ENCODE results near the gene KLHL34. TPM values are rescaled to one million over a fixed set of nuclear protein-coding genes. Genes with fewer than 3 reads are reported as not detected.

KLHL34 gene
- total and polyA plus RNA-seq, 8 donors, result 0.06 to 0.18 TPM; not detected in 6

DNA sequence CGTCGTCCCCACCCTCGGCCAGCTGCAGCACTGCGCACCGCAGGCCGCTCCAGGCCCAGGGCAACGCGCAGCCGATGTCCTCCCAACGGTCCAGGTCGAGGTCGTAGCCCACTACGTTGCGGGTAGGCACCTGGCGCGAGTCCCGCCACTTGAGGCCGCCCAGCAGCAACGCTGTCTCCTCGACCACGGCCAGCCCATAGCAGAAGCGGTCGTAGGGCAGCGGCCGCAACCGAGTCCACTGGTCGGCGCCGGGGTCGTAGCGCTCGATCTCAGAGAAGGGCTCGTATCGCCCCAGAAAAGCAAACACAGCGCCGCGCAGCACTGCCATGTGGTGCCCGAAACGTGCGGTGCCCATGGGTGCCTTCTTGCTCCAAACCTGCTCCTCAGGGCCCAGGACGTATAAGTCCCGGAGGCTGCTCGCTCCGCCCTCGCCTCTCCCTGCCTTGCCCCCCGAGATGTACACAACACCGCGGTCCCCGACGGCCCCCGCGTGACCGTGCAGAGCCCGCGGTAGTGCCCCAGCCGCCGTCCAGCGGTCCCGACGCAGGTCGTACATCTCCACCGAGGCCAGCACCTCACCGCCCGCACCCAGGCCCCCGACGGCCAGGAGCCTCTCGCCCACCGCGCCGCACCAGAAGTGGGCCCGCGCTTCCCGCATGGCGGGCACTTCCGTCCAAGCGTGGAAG, 2.1 kb downstream of the KLHL34 start:
- TF ChIP-seq, protein P1, sequence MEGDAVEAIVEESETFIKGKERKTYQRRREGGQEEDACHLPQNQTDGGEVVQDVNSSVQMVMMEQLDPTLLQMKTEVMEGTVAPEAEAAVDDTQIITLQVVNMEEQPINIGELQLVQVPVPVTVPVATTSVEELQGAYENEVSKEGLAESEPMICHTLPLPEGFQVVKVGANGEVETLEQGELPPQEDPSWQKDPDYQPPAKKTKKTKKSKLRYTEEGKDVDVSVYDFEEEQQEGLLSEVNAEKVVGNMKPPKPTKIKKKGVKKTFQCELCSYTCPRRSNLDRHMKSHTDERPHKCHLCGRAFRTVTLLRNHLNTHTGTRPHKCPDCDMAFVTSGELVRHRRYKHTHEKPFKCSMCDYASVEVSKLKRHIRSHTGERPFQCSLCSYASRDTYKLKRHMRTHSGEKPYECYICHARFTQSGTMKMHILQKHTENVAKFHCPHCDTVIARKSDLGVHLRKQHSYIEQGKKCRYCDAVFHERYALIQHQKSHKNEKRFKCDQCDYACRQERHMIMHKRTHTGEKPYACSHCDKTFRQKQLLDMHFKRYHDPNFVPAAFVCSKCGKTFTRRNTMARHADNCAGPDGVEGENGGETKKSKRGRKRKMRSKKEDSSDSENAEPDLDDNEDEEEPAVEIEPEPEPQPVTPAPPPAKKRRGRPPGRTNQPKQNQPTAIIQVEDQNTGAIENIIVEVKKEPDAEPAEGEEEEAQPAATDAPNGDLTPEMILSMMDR (IDR thresholded peaks at IDR 0.05), result no peak
- no peak for TF ChIP-seq POLR2A (IDR thresholded peaks at IDR 0.05)
- no peak for TF ChIP-seq EP300 (IDR thresholded peaks at IDR 0.05)
- TF ChIP-seq POLR2AphosphoS5 (IDR thresholded peaks at IDR 0.05), result no peak
- H3K4me3 ChIP-seq, result peak overlapping the region in 3 of 4 donors; percentile 10 to 19 (median 15)
- peak in 1 of 2 donors; percentile 17 for DNase-seq

DNA sequence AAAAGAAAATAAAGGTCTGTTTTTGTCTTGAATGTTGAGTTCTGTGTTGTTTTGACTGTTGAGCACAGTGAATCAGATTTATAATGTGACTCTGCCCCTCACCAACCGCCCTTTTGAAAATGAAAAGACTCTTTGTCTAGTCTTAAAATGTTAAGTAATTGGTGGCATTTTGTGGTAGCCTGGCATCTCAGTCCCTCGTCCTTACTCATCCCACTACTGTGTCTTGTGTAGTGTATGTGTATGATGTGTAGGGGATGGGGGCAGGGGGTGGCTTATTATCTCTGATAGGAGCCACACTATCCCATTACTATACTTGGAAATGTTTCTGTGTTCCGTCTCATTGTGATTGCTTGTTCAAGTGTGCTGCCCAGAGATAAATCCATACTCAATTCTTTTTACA, 12.2 kb downstream of the KLHL34 start:
- no peaks in the 10 kb centered on the region for H3K4me1 ChIP-seq
- no peak overlapping the region for H3K27ac ChIP-seq
- intact Hi-C loops (cut with DNase I; ENCODE audit: low total_unique reads), result no loop called here
- H3K27me3 ChIP-seq, result no peaks in the 10 kb centered on the region
- 56 to 81% (median 74%) methylated on average over 3 of the region's 3 CpGs for WGBS, 5 donors
- H3K36me3 ChIP-seq, result no peaks in the 10 kb centered on the region
- TF ChIP-seq, protein P1 (IDR thresholded peaks at IDR 0.05), result no peak
- TF ChIP-seq POLR2A (IDR thresholded peaks at IDR 0.05) (no peak), EP300 (IDR thresholded peaks at IDR 0.05) (no peak), POLR2AphosphoS5 (IDR thresholded peaks at IDR 0.05) (no peak)
- no peaks in the 10 kb centered on the region for H3K9me3 ChIP-seq
- no peak for DNase-seq
- no peak overlapping the region for H3K4me3 ChIP-seq

More for the DNA sequence above, 2.1 kb downstream of the KLHL34 start:
- Histone ChIP-seq H3K9me3 (peaks cover 0 to 15% (median 0%) of the 10 kb centered on the region in 4 donors), H3K36me3 (no peaks in the 10 kb centered on the region), H3K4me1 (peaks cover 0 to 8% (median 0%) of the 10 kb centered on the region in 4 donors), H3K27ac (no peak overlapping the region), H3K27me3 (peaks cover 0 to 32% (median 31%) of the 10 kb centered on the region in 3 donors)
- intact Hi-C loops (cut with DNase I; ENCODE audit: low total_unique reads), result no loop called here
- WGBS, 5 donors, result 27 to 54% (median 51%) methylated on average over 6 to 76 of the region's 76 CpGs

DNA sequence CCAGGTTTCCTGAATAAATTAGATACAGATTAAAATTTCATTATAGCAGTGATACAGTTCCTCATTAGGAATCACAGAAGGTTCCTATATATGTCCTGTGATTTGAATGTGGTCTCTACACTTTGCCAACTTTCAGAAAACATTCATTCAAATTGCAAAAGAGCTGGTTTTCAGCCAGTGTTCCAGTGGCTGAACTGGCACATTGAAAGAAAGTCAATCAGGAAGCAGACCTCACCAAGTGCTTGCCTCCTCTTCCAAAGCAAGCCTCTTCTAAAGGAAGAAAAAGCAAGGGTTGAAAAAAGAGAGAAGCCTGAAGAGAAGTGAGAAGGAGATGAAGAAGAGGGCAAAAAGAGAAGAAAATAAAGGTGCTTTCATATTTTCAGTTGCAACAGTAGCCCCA, 12.7 kb downstream of the KLHL34 start:
- Histone ChIP-seq H3K27me3 (no peaks in the 10 kb centered on the region), H3K27ac (no peak overlapping the region), H3K36me3 (no peaks in the 10 kb centered on the region), H3K9me3 (no peaks in the 10 kb centered on the region), H3K4me3 (no peak overlapping the region), H3K4me1 (no peaks in the 10 kb centered on the region)
- TF ChIP-seq EP300 (IDR thresholded peaks at IDR 0.05), result no peak
- TF ChIP-seq, protein P1 (IDR thresholded peaks at IDR 0.05), result no peak
- no peak for TF ChIP-seq POLR2A (IDR thresholded peaks at IDR 0.05)
- no peak for TF ChIP-seq POLR2AphosphoS5 (IDR thresholded peaks at IDR 0.05)
- DNase-seq, result no peak
- intact Hi-C loops (cut with DNase I; ENCODE audit: low total_unique reads), result no loop called here

DNA sequence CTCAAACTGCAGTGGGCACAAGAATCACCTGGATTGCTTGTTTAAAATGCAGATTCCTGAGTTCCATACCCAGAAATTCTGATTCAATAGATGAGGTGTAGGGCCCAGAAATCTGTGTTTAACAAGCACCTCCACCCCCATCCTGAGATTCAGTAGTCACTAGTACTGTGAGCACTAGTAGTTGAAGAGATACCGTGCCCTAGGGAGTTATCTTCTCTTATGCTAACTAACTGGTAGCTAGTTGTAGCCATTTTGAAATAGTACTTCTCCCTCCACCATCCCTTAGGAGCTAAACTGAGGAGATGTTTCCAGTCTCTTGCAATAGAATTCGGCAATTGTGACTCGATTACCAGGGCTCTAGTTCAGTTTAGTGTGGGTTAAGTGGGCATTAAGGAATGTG, 18.4 kb downstream of the KLHL34 start:
- Histone ChIP-seq H3K9me3 (no peaks in the 10 kb centered on the region), H3K27ac (no peak overlapping the region), H3K27me3 (no peaks in the 10 kb centered on the region), H3K4me3 (no peak overlapping the region), H3K36me3 (no peaks in the 10 kb centered on the region), H3K4me1 (no peaks in the 10 kb centered on the region)
- WGBS, 5 donors, result 70 to 91% (median 78%) methylated on average over 3 of the region's 3 CpGs
- DNase-seq, result no peak
- intact Hi-C loops (cut with DNase I; ENCODE audit: low total_unique reads), result no loop called here
- TF ChIP-seq, protein P1 (IDR thresholded peaks at IDR 0.05), result no peak
- no peak for TF ChIP-seq POLR2A (IDR thresholded peaks at IDR 0.05)
- TF ChIP-seq EP300 (IDR thresholded peaks at IDR 0.05), result no peak
- TF ChIP-seq POLR2AphosphoS5 (IDR thresholded peaks at IDR 0.05), result no peak

All from stomach (tissue), 9 donors.